Left cardiac atrium (tissue), 4 donors: ENCODE measurements around the gene SLC38A10. TPM values are rescaled to one million over a fixed set of nuclear protein-coding genes. Genes with fewer than 3 reads are reported as not detected.

ENCODE experiments used
- ATAC-seq, 2 donors: fragments of 200-7000 bp; cut with Tn5 transposase; one replicate each; pipeline ENCODE4 v1.9.1; 2020; ENCODE audit warnings: mild to moderate bottlenecking in 2 of 2, moderate library complexity in 2 of 2
- DNase-seq: peaks from one replicate; pipeline ENCODE4 v3.0.0-alpha.2; 2020
- intact Hi-C, 2 donors: fragments of 100-400 bp; cut with DNase I; formaldehyde crosslinking; loops; one replicate each; pipeline versions ENCODE4 v1.14.1 to v1.15.1; 2022 to 2023
- total RNA-seq, 2 donors: library from RNA; stranded (reverse); fragmentation: NEBNext Ultra II Directional; extraction: Animal tissue kit (Norgen Biotek cat#: 25700); gene quantifications; one replicate each; pipeline ENCODE4 v1.2.1, GENCODE V29; 2021
- donor health status: DM: no; HTN: yes; CAD: no.
- donor health status: DM: no; HTN: yes; CAD: no; lungs with severe emphysema.
- donor health status: DM: yes; HTN: yes; CAD: no.
- donor health status: Dilated cardiomyopathy.

SLC38A10 gene
- total RNA-seq, 2 donors from 2014 or later, result 46.4 to 54.0 TPM

DNA sequence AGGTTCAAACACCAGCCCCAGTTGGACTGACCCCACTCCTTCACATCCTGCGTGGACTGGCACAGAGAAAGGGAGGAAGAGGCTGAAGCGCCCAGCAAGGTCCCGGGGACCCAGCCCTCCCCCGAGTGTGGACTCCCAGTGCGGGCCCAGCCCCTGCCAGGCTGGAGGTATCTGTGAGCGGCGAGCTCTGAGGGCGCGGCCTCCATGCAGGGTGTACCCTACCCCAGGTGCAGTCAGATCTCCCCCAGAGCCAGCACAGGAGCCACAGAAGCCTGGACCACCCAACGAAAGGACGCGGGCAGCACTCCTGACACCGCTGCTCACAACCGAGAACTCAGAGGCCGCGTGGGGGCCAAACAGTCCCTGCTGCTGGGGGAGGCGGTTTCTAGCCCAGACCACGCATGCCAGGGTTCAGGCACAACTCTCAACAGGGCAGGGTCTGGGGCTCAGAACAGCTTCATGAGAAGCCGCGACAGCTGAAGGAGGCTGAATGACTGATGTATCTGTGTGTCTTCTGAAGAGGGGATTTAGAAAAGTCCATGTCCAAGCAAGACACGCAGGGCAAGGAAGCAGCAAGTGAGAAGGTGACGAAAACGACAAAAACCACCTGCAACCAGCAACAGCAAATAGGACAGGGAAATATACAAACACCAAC, 8.5 kb downstream of the SLC38A10 start:
- intact Hi-C loops, result no loop called here
- DNase-seq (no peak), ATAC-seq (no peak)

- no peak for DNase-seq
- ATAC-seq, result peak; percentile 7 to 24
- intact Hi-C loops, result no loop called here
Measured at GRCh38 chr17:81285894-81286293, 9.2 kb downstream of the SLC38A10 start.

GRCh38 chr17:81285179-81285878, 9.8 kb downstream of the SLC38A10 start:
- intact Hi-C loops, result no loop called here
- ATAC-seq (peak; percentile 81 to 85), DNase-seq (peak; percentile 90)

GRCh38 chr17:81282876-81283275, 12.2 kb downstream of the SLC38A10 start:
- DNase-seq, result no peak
- no peak for ATAC-seq
- intact Hi-C loops, result no loop called here

- no peak for ATAC-seq
- DNase-seq, result no peak
Measured at GRCh38 chr17:81282141-81282540, 13.0 kb downstream of the SLC38A10 start.

DNA sequence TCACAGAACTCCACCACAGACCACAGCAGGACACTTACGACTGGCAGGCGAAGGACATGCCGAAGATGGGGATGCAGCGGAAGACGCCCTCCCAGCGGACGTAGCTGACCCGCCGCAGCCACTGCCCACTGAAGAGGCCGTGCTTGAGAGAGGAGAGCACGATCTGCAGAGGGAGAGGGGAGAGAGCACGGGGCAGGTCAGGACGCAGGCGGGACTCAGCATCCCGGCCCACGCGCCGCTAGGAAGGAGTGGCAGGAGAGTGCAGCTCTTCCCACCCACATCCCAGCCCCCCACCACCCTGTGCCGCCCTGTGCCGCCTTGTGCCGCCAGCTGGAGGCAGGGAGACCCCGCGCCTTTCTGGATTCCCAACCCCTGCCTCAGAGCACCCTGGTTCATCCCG, 14.5 kb downstream of the SLC38A10 start:
- DNase-seq (no peak), ATAC-seq (no peak)
- intact Hi-C loops, result no loop called here

More at GRCh38 chr17:81282141-81282540, 13.0 kb downstream of the SLC38A10 start:
- intact Hi-C loops, result no loop called here

DNA sequence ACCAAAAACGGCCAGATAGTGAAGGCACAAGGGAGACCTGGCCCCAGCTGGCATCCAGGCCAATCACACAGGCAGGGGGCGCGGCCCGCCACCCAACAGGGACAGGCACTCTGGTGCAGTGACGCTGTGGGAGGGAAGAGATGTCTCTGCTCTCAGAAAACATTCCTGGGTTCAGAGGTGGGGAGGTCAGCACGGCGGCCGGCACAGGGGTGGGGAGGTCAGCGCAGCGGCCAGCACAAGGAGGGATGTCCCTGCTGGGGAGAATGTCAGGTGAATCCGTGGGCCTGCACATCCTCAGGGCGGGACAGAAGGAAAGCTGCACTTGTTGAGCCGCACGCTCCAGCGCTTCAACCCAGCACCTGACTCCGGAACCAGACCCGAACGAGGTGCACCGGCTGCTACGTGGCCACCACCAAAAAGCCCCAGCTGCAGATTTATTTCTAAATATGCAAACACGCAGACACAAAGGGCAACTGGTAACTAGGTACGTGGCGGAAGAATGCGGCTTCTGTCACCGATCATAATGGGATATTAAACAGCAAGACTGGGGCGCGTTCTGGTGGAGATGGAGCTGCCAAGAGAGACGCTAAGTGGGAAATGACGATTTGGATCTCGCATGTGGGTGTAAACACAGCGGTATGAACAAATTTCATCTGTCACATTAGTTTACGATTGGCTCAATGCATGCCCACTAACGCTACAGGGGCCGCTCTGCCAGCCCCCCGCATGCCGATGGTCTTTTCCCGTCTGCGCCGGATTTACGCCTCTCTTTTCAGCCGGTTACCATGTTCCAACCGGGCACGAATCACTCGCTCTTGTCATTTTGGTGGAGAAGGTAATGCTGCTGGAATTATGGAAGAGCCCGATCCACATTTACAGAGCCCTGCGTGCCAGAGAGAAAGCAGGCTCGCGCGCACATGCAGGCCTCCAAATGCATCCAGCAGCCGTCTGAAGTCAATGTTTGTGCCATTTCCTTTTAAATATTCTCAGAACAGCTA, 15.5 kb downstream of the SLC38A10 start:
- DNase-seq (no peak), ATAC-seq (no peak)
- intact Hi-C loops, result no loop called here

DNA sequence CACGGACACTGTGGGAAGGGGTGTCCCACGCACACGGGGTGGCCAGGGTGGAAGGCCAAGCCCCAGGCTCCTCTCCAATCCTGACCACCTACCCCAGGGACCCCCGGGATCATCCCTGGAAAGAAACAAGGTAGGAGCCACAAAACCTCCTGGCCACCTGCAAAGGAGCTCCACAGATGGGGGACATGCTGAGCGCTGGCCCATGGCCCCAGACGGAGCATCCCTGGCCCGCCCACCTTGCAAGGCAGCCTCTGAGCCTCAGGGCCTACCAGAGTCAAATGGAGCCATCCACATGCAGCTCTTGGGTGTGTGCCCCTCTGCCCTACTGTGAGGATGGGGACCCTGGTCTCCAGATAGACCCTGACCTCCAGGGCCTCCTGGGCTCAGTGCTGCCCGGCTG, 16.3 kb downstream of the SLC38A10 start:
- DNase-seq, result no peak
- intact Hi-C loops, result no loop called here
- ATAC-seq, result no peak

DNA sequence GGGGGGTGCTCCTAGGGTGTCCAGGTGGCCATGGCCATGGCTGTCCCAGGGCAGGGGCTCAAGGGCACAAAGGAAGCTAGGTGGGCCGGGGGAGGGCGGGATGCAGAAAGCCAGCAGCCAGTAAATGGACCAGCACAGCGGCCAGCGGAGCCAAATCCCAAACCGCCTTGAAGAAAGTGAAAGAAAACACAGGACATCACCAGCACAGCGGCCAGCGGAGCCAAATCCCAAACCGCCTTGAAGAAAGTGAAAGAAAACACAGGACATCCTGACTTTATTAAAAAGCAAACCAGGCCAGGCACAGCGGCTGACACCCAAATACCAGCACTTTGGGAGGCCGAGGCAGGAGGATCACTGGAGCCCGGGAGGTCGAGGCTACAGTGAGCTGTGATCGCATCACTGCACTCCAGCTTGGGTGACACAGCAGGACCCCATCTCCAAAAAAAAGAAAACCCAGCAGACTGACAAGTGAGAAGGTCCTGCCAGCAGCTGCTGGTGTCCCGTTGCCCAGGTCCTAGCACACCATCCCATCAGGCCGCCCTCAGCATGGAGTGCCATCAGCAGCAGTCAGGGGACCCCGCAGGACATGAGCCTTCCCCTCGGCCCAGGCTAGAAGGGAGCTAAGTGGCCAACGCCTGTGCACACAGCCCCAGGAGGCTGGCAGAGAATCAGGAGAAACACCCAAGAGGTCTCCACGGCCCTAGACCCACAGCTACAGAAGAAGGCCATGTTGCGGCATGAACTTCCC, 17.0 kb downstream of the SLC38A10 start:
- ATAC-seq (peak; percentile 19 to 53), DNase-seq (peak; percentile 83)
- intact Hi-C loops, result no loop called here

GRCh38 chr17:81277421-81277820, 17.7 kb downstream of the SLC38A10 start:
- intact Hi-C loops, result no loop called here
- ATAC-seq (peak; percentile 89 to 90), DNase-seq (peak; percentile 81)

- DNase-seq, result no peak
- intact Hi-C loops, result no loop called here
- ATAC-seq, result no peak
Measured at GRCh38 chr17:81276781-81277180, 18.3 kb downstream of the SLC38A10 start.

DNA sequence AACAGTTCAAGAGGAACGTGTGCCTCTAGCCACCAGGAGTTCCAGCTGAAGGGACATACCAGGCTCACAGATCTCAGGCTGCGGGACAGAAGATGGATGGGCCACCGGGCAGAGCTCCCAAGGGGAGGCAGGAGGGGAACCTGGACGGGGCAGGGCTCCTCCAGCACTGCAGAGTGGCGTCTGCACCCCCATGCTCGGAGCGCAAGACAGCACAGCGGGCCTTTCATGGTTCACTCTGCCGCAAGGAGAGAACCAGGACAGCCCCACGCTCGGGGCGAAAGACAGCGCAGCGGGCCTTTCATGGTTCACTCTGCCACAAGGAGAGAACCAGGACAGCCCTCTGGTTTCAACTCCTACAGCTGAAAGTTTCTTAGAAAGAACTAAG, 20.6 kb downstream of the SLC38A10 start:
- intact Hi-C loops, result no loop called here
- ATAC-seq, result no peak
- no peak for DNase-seq

DNA sequence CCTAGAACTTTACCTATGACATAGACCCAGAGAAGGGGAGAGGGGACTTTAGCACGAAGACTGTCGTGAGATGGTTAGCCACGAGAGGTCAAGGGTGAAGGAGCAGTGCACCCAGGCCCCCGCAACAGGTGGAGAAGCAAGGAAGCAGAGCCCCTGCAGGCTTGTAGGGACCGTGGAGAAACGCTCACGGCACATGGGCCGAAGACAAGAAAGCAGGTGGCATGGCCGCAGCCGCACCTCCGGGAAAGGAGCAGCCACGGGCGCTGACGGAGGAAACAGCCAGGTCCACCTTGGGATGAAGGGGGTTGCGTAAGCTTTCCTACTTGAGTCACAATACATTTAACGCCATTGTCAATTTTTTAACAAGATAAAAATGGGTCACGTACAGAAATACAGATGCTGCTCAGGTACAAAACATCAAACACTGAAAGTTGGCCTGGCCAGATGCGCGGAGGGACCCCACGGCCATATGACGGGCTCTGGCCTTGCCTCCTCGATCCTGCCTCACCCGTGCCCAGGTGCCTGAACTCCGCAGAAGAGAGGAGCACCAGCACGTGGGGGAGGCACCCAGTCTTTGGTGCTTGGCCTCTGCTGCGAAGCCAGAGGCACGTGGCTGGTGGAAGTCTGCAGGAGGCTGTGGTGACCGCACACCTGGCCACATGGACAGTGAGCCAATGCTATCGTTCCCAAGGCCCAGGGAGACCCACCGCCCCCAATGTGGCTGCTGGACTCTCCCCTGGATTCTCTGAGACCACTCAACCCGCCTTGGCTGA, 21.2 kb downstream of the SLC38A10 start:
- no peak for DNase-seq
- intact Hi-C loops, result no loop called here
- ATAC-seq, result no peak

GRCh38 chr17:81272616-81273015, 22.5 kb downstream of the SLC38A10 start:
- no peak for DNase-seq
- no peak for ATAC-seq
- intact Hi-C loops, result no loop called here

- ATAC-seq, result peak in 1 of 2 donors; percentile 17
- intact Hi-C loops, result no loop called here
- no peak for DNase-seq
Measured at GRCh38 chr17:81271226-81271625, 23.9 kb downstream of the SLC38A10 start.

- no peak for ATAC-seq
- DNase-seq, result no peak
Measured at GRCh38 chr17:81270279-81270678, 24.8 kb downstream of the SLC38A10 start.

DNA sequence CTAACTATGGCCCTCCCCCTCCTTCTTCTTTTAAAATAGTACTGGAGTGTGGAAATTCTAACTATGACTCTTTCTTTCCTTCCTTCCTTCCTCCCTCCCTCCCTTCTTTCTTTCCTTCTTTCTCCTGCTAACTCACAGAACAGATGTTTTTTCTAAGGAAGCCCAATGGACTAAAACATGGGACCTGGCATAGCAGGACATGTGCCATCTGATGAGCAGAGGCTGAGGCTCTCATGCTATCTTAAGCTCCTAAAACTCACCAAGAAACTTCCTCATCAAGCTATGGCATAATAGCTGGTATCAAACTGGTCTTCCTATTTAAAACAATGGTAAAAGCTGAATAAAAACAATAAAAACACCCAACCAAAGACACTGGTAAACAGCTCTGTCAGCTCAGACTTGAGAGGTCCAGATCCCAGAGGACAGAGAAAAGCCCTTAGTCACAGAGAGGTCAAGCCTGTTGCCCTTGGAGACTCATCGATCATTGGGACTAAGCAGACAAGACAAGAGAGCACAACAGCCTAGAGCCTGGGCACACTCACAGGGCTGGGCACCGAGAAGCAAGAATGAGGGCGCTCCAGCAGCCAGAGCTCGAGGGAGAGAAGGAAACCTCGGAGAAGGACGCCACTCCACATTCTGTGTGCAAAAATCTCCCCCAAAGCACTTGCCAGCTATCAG, 27.6 kb downstream of the SLC38A10 start:
- intact Hi-C loops, result no loop called here
- ATAC-seq (no peak), DNase-seq (no peak)

More at GRCh38 chr17:81270279-81270678, 24.8 kb downstream of the SLC38A10 start:
- intact Hi-C loops, result no loop called here

- intact Hi-C loops, result no loop called here
- ATAC-seq, result no peak
- no peak for DNase-seq
Measured at GRCh38 chr17:81265576-81265975, 29.5 kb downstream of the SLC38A10 start.
